ENCODE data around the gene GEN1. TPM values are rescaled to one million over a fixed set of nuclear protein-coding genes. Genes with fewer than 3 reads are reported as not detected.

GEN1 gene
- total and polyA plus RNA-seq, 2 of the 4 experiments (the other 2 are of a cell fraction): 7.9 to 8.3 TPM

DNA sequence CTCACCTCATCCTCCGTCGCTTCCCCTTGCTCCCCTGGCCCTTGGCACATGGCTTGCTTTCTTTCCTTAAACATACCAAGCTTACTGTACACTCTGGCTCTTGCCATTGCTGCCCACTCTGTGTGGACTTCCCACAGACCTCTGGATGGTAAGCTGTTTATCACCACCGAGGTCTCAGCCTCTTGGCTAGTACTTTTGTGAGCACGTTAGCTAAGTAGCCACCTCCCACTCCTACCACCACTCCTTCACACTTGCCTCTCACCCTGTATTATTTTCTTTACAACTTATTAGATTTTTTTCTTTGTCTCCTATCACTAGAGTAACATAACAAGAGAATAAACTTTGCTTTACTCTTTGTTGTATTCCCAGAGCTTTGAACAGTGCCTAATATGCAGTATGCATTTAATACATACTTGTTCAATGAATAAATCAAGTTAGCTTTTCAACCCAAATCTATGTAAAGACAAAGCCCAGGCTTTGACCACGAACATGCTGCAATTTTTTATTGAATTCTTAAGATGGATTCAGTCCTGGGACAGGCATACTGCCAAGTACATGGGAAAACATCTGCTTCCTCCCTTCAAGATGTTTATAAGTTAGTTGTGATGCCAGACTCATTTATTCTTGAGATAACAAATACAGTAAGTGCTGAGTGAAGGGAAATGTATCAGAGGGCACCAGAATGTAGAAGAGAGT is 37.3 kb downstream of the GEN1 start:
- no TSS peak for BruUV-seq (replicated peaks)

More for the DNA sequence above, 37.3 kb downstream of the GEN1 start:
- H3K36me3 ChIP-seq (ENCODE audit: control insufficient read depth, insufficient read depth, low read length): no peaks in the 10 kb centered on the region
- peak overlapping the region; percentile 17 for H2AFZ ChIP-seq (replicated peaks; ENCODE audit: low read length, poor library complexity)
- no peaks in the 10 kb centered on the region for H3K9me3 ChIP-seq (ENCODE audit: control insufficient read depth, insufficient read depth, low read length)
- H3K4me3 ChIP-seq (ENCODE audit: insufficient read depth, low read depth, low read length): no peak overlapping the region
- POLR2A ChIA-PET (ENCODE audit: unreplicated experiment): no interaction called here
- H2AK5ac ChIP-seq (ENCODE audit: low read depth, low read length): no peak overlapping the region
- H4K91ac ChIP-seq (ENCODE audit: insufficient read depth, low read depth, low read length): no peak overlapping the region
- 29% methylated on average over 2 of the region's 5 CpGs; no CpG with 5 or more reads in 1 of the 2 experiments for WGBS, 2 experiments (ENCODE audit: extremely low coverage in 2 of 2, insufficient read length in 1 of 2)
- no peak overlapping the region for H2BK15ac ChIP-seq (ENCODE audit: low read depth, low read length)
- 0 out of 2 replicates have a peak, but pooled peaks cover 3% of the 10 kb centered on the region for H3K27me3 ChIP-seq (ENCODE audit: control insufficient read depth, insufficient read depth, low read length)
- H2BK5ac ChIP-seq (ENCODE audit: low read depth, low read length, poor library complexity, severe bottlenecking): no peak overlapping the region
- no peak overlapping the region for H4K8ac ChIP-seq (ENCODE audit: low read depth in 2 of 2, low read length in 2 of 2)
- H3K9ac ChIP-seq (ENCODE audit: low read depth, low read length): no peak overlapping the region
- CTCF ChIA-PET: interaction anchor here (1.0 kb wide), 1 partner anchor 40 kb away, joined by 3 read pairs; no protein-coding TSS in a partner anchor
- peaks cover 7% of the 10 kb centered on the region for H3K9me1 ChIP-seq (ENCODE audit: insufficient read depth, low read length)
- H3K23ac ChIP-seq (ENCODE audit: low read depth, low read length): no peak overlapping the region
- peak; percentile 33 for ATAC-seq (ENCODE audit: low read depth)
- H3K79me1 ChIP-seq (ENCODE audit: low read depth in 1 of 2, low read length in 2 of 2): no peaks in the 10 kb centered on the region
- H3K27ac ChIP-seq (ENCODE audit: insufficient read depth, low read length): no peak overlapping the region
- H2BK120ac ChIP-seq (ENCODE audit: low read depth, low read length): no peak overlapping the region
- no peak overlapping the region for H3K4ac ChIP-seq (ENCODE audit: low read depth, low read length)
- H3K18ac ChIP-seq (ENCODE audit: low read depth, low read length): no peak overlapping the region
- H3K14ac ChIP-seq (replicated peaks; ENCODE audit: low read depth, low read length): no peak overlapping the region
- no peak overlapping the region for H2AK9ac ChIP-seq (replicated peaks; ENCODE audit: low read depth, low read length, poor library complexity)
- no peak overlapping the region; the same call in 1 of the 2 replicates for H3K4me2 ChIP-seq (ENCODE audit: low read depth, low read length)
- no peak overlapping the region; the same call in 1 of the 2 replicates for H4K5ac ChIP-seq (ENCODE audit: low read depth, low read length)
- H3K56ac ChIP-seq (ENCODE audit: extremely low read depth, insufficient read depth, low read length): no peak overlapping the region
- dilution Hi-C loops (cut with HindIII; ENCODE audit: low sequenced_read_pairs, unreplicated experiment): no loop called here
- peaks cover 6% of the 10 kb centered on the region for H3K4me1 ChIP-seq (ENCODE audit: control insufficient read depth, insufficient read depth, low read length)
- no peaks in the 10 kb centered on the region for H4K20me1 ChIP-seq (ENCODE audit: insufficient read depth, low read length)
- peak; percentile 84 for DNase-seq
- in situ Hi-C loops (cut with MboI; ENCODE audit: low sequenced_read_pairs): no loop called here
- no peak overlapping the region for H2BK20ac ChIP-seq (ENCODE audit: low read depth, low read length)
- intact Hi-C loops (cut with micrococcal nuclease): no loop called here
- TF ChIP-seq MAFK (IDR thresholded peaks at IDR 0.05; ENCODE audit: low read depth, low read length) (peak; percentile 19; the same call in 1 of the 2 replicates), FOS (IDR thresholded peaks at IDR 0.05; ENCODE audit: low read depth, low read length) (no peak), MXI1 (IDR thresholded peaks at IDR 0.05; ENCODE audit: borderline replicate concordance, low read depth, low read length) (no peak)
- TF ChIP-seq, protein P1, sequence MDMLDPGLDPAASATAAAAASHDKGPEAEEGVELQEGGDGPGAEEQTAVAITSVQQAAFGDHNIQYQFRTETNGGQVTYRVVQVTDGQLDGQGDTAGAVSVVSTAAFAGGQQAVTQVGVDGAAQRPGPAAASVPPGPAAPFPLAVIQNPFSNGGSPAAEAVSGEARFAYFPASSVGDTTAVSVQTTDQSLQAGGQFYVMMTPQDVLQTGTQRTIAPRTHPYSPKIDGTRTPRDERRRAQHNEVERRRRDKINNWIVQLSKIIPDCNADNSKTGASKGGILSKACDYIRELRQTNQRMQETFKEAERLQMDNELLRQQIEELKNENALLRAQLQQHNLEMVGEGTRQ (IDR thresholded peaks at IDR 0.05; ENCODE audit: low read depth, low read length): no peak
